Osteocyte (in vitro differentiated cells): Measurements from ENCODE around the gene GBP5. TPM values are rescaled to one million over a fixed set of nuclear protein-coding genes. Genes with fewer than 3 reads are reported as not detected.
"Not testable (repeated sequence)": the region's sequence is repeated elsewhere in the genome, so short reads cannot be mapped to it uniquely, and the experiment has no call there.

Source experiments
- DNase-seq: peaks from one replicate; pipeline ENCODE4 v3.0.0; 2021; ENCODE audit warnings: mixed read lengths; ENCODE audit not compliant: unreplicated experiment; ENCODE audit errors: extremely low spot score
- H3K27ac Mint-ChIP-seq: one replicate; pipeline ENCODE4 v1.8.0; 2021; ENCODE audit warnings: mild to moderate bottlenecking, mixed read lengths; ENCODE audit not compliant: unreplicated experiment
- H3K27me3 Mint-ChIP-seq: one replicate; pipeline ENCODE4 v1.8.0; 2021; ENCODE audit warnings: mixed read lengths; ENCODE audit not compliant: unreplicated experiment
- H3K36me3 Mint-ChIP-seq: one replicate; pipeline ENCODE4 v1.8.0; 2021; ENCODE audit warnings: mixed read lengths; ENCODE audit not compliant: unreplicated experiment
- H3K4me1 Mint-ChIP-seq: one replicate; pipeline ENCODE4 v1.8.0; 2021; ENCODE audit warnings: mixed read lengths; ENCODE audit not compliant: unreplicated experiment
- H3K4me3 Mint-ChIP-seq: one replicate; pipeline ENCODE4 v1.8.0; 2021; ENCODE audit warnings: mild to moderate bottlenecking, moderate library complexity, mixed read lengths; ENCODE audit not compliant: unreplicated experiment
- H3K9me3 Mint-ChIP-seq: one replicate; pipeline ENCODE4 v1.8.0; 2021; ENCODE audit warnings: mixed read lengths; ENCODE audit not compliant: unreplicated experiment
- total RNA-seq: library from RNA; stranded (reverse); gene quantifications from 2 replicates; pipeline ENCODE4 v1.2.1, GENCODE V29; 2021
- TF ChIP-seq, protein P1 (sequence below): fragments of 200-600 bp; sonication (generic); IDR thresholded peaks from 2 replicates; pipeline ENCODE4 v1.5.0; 2021; ENCODE audit warnings: antibody characterized with exemption, mild to moderate bottlenecking, moderate library complexity

Gene GBP5
- total RNA-seq, 1 donor from 2014 or later = not detected

- Mint-ChIP-seq H3K27me3 (no peaks in the 10 kb centered on the region), H3K4me1 (no peaks in the 10 kb centered on the region), H3K4me3 (no peak overlapping the region), H3K9me3 (peaks cover 3% of the 10 kb centered on the region), H3K27ac (no peak overlapping the region), H3K36me3 (no peaks in the 10 kb centered on the region)
- TF ChIP-seq, protein P1, sequence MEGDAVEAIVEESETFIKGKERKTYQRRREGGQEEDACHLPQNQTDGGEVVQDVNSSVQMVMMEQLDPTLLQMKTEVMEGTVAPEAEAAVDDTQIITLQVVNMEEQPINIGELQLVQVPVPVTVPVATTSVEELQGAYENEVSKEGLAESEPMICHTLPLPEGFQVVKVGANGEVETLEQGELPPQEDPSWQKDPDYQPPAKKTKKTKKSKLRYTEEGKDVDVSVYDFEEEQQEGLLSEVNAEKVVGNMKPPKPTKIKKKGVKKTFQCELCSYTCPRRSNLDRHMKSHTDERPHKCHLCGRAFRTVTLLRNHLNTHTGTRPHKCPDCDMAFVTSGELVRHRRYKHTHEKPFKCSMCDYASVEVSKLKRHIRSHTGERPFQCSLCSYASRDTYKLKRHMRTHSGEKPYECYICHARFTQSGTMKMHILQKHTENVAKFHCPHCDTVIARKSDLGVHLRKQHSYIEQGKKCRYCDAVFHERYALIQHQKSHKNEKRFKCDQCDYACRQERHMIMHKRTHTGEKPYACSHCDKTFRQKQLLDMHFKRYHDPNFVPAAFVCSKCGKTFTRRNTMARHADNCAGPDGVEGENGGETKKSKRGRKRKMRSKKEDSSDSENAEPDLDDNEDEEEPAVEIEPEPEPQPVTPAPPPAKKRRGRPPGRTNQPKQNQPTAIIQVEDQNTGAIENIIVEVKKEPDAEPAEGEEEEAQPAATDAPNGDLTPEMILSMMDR = no peak
- DNase-seq = no peak
Observed at GRCh38 chr1:89288051-89288340, 15.3 kb upstream of the GBP5 start.

GRCh38 chr1:89287181-89288050 lies 14.8 kb upstream of the GBP5 start:
- TF ChIP-seq, protein P1 = no peak
- Mint-ChIP-seq H3K36me3 (no peaks in the 10 kb centered on the region), H3K27ac (no peak overlapping the region), H3K4me3 (no peak overlapping the region), H3K4me1 (no peaks in the 10 kb centered on the region), H3K9me3 (peaks cover 3% of the 10 kb centered on the region), H3K27me3 (no peaks in the 10 kb centered on the region)
- no peak for DNase-seq

- Mint-ChIP-seq H3K36me3 (no peaks in the 10 kb centered on the region), H3K27me3 (no peaks in the 10 kb centered on the region), H3K27ac (no peak overlapping the region), H3K9me3 (peaks cover 3% of the 10 kb centered on the region), H3K4me3 (no peak overlapping the region), H3K4me1 (no peaks in the 10 kb centered on the region)
- no peak for DNase-seq
- TF ChIP-seq, protein P1 = no peak
Observed at GRCh38 chr1:89286549-89287180, 14.0 kb upstream of the GBP5 start.

DNA sequence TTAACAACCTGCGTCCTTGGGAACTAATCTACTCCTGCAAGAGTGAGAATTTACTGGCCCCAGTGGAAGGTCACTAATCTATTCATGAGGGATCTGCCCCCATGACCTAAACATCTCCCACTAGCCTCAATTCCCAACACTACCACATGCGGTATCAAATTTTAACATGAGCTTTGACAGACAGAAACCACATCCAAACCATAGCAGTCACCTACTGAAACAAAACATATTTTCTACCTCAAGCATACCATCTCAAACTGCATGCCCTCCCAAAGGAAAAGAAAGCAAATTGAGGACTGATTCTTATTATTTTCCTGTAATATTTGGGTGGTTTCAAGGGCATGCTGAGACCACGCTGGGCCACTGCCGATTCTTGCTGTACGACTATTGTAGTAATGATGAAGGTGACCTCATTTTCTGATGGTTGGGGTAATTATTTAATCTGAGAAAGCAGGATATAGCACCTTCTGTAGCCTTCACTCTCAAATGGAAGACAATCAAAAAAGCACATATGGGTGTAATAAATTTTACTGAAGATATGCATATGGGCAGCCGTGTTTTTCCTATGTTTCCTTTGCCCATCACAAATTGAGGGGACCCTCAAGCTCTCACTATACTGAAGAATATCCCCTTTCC lies 13.2 kb upstream of the GBP5 start:
- H3K4me1 Mint-ChIP-seq = no peaks in the 10 kb centered on the region

DNA sequence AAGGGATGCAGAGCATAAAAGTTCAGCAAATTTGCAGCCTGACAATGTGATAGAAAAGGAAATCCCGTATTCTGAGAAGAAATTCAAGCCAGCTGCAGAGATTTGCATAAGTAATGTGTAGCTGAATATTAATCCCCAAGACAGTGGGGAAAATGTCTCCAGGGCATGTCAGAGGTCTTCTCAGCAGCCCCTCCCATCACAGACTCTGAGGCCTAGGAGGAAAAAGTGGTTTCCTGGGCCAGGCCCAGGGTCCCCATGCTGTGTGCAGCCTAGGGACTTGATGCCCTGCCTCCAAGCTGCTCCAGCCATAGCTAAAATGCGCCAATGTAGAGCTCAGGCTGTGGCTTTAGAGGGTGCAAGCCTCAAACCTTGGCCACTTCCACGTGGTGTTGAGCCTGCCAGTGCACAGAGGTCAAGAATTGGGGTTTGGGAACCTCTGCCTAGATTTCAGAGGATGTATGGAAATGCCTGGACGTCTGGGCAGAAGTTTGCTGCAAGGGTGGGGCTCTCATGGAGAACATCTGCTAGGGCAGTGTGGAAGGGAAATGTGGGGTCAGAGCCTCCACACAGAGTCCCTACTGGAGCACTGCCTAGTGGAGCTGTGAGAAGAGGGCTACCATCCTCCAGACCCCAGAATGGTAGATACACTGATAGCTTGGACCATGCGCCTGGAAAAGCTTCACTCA lies 11.6 kb upstream of the GBP5 start:
- not testable (repeated sequence) for H3K4me1 Mint-ChIP-seq, H3K27me3 Mint-ChIP-seq, H3K27ac Mint-ChIP-seq, H3K9me3 Mint-ChIP-seq, DNase-seq, H3K4me3 Mint-ChIP-seq, H3K36me3 Mint-ChIP-seq

More for the DNA sequence above, 13.2 kb upstream of the GBP5 start:
- no peak for DNase-seq
- TF ChIP-seq, protein P1 = no peak
- Mint-ChIP-seq H3K4me3 (no peak overlapping the region), H3K27me3 (no peaks in the 10 kb centered on the region), H3K9me3 (peaks cover 3% of the 10 kb centered on the region), H3K27ac (no peak overlapping the region), H3K36me3 (no peaks in the 10 kb centered on the region)
